Type B pancreatic cell (in vitro differentiated cells): ENCODE data around the gene PSG7. TPM values are rescaled to one million over a fixed set of nuclear protein-coding genes. Genes with fewer than 3 reads are reported as not detected.
"Not testable (repeated sequence)": the region's sequence is repeated elsewhere in the genome, so short reads cannot be mapped to it uniquely, and the experiment has no call there.

Experiments used
- DNase-seq: peaks from one replicate; pipeline ENCODE4 v3.0.0; 2021; ENCODE audit warnings: mixed read lengths; ENCODE audit not compliant: unreplicated experiment; ENCODE audit errors: extremely low spot score
- H3K27ac Mint-ChIP-seq: 2 replicates; pipeline ENCODE4 v1.8.0; 2021; ENCODE audit warnings: mild to moderate bottlenecking, mixed read lengths
- H3K27me3 Mint-ChIP-seq: 2 replicates; pipeline ENCODE4 v1.8.0; 2021; ENCODE audit warnings: mixed read lengths
- H3K36me3 Mint-ChIP-seq: 2 replicates; pipeline ENCODE4 v1.8.0; 2021; ENCODE audit warnings: mixed read lengths
- H3K4me1 Mint-ChIP-seq: one replicate; pipeline ENCODE4 v1.8.0; 2021; ENCODE audit warnings: mixed read lengths; ENCODE audit not compliant: unreplicated experiment
- H3K4me3 Mint-ChIP-seq: 2 replicates; pipeline ENCODE4 v1.8.0; 2021; ENCODE audit warnings: mild to moderate bottlenecking, mixed read lengths
- H3K9me3 Mint-ChIP-seq: 2 replicates; pipeline ENCODE4 v1.8.0; 2021; ENCODE audit warnings: mixed read lengths
- CTCF ChIP-seq: fragments of 200-600 bp; sonication (generic); conservative IDR thresholded peaks from 2 replicates; pipeline ENCODE4 v1.5.0; 2021; ENCODE audit warnings: antibody characterized with exemption, mild to moderate bottlenecking
- total RNA-seq: library from RNA; stranded (reverse); gene quantifications from 2 replicates; pipeline ENCODE4 v1.2.1, GENCODE V29; 2021; ENCODE audit warnings: low replicate concordance

Gene PSG7
- total RNA-seq, 1 donor from 2014 or later, result not detected

DNA sequence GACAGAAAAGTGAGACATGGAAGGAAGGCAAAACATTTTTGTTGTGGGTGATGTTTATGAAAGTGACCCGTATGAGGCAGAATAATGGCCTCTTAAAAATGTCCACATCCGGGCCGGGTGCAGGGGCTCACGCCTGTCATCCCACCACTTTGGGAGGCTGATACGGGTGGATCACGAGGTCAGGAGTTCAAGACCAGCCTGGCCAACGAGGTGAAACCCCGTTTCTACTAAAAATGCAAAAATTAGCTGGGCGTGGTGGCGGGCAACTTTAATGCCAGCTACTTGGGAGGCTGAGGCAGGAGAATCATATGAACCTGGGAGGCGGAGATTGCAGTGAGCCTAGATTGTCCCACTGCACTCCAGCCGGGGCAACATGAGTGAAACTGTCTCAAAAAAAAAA is 37.3 kb downstream of the PSG7 start:
- not testable (repeated sequence) for H3K27ac Mint-ChIP-seq, H3K4me3 Mint-ChIP-seq, H3K27me3 Mint-ChIP-seq, H3K4me1 Mint-ChIP-seq, DNase-seq, H3K9me3 Mint-ChIP-seq, H3K36me3 Mint-ChIP-seq

GRCh38 chr19:42899110-42899509 is 37.9 kb downstream of the PSG7 start:
- H3K9me3 Mint-ChIP-seq, H3K36me3 Mint-ChIP-seq, H3K4me3 Mint-ChIP-seq, DNase-seq, H3K4me1 Mint-ChIP-seq, H3K27ac Mint-ChIP-seq, H3K27me3 Mint-ChIP-seq: not testable (repeated sequence)

DNA sequence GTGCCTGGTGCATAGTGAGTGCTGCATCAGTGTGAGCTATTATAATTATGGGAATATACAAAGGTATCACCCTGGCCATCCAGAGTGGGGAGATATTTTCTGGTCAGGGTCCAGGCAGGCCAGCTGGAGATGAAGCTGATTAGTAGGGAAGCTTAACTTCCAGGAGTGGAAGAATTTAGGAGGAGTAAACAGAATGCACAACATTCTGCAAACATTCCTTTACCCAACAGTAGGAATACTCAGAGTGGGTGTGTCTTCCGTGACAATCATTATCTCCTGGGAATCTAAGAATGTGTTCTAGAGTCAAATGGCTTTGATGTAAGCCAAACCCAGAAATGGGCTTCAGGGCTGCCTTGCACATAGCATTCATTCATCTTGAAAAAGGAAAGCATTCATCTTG is 38.4 kb downstream of the PSG7 start:
- not testable (repeated sequence) for H3K4me1 Mint-ChIP-seq, H3K9me3 Mint-ChIP-seq, H3K36me3 Mint-ChIP-seq, H3K4me3 Mint-ChIP-seq, DNase-seq, H3K27ac Mint-ChIP-seq, H3K27me3 Mint-ChIP-seq

- DNase-seq, H3K36me3 Mint-ChIP-seq, H3K27ac Mint-ChIP-seq, H3K4me3 Mint-ChIP-seq, H3K4me1 Mint-ChIP-seq, H3K9me3 Mint-ChIP-seq, H3K27me3 Mint-ChIP-seq: not testable (repeated sequence)
Measured at GRCh38 chr19:42897729-42898128, 39.3 kb downstream of the PSG7 start.

DNA sequence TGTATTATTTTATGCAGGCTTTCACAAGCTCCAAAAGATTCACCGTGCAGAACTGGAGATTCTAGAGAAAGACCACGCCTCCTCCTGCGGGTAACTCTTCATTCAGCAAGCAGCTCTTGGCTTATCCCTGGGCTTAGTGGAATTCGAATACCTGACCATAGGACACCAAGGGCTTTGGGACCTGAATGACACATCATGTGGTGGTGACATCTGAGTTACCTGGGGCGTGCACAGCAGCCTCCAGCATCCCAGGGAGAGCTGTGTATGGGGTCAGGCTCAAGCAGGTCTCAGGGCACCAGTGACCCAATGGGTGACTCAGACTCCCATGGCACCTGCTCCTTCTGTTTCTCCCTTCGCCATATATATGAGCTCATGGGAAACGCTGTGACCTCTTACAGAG is 46.6 kb downstream of the PSG7 start:
- H3K27ac Mint-ChIP-seq, DNase-seq: not testable (repeated sequence)

GRCh38 chr19:42887876-42888445 is 49.0 kb downstream of the PSG7 start:
- H3K4me3 Mint-ChIP-seq, H3K4me1 Mint-ChIP-seq, H3K27ac Mint-ChIP-seq, DNase-seq, H3K27me3 Mint-ChIP-seq, H3K36me3 Mint-ChIP-seq: not testable (repeated sequence)
- peaks cover 11% of the 10 kb centered on the region for H3K9me3 Mint-ChIP-seq

More for the DNA sequence above, 46.6 kb downstream of the PSG7 start:
- H3K36me3 Mint-ChIP-seq, H3K4me3 Mint-ChIP-seq, H3K4me1 Mint-ChIP-seq, H3K27me3 Mint-ChIP-seq, H3K9me3 Mint-ChIP-seq: not testable (repeated sequence)

GRCh38 chr19:42882730-42883129 is 54.3 kb downstream of the PSG7 start:
- not testable (repeated sequence) for H3K36me3 Mint-ChIP-seq, H3K9me3 Mint-ChIP-seq, H3K27me3 Mint-ChIP-seq, H3K27ac Mint-ChIP-seq, DNase-seq, H3K4me1 Mint-ChIP-seq, H3K4me3 Mint-ChIP-seq

DNA sequence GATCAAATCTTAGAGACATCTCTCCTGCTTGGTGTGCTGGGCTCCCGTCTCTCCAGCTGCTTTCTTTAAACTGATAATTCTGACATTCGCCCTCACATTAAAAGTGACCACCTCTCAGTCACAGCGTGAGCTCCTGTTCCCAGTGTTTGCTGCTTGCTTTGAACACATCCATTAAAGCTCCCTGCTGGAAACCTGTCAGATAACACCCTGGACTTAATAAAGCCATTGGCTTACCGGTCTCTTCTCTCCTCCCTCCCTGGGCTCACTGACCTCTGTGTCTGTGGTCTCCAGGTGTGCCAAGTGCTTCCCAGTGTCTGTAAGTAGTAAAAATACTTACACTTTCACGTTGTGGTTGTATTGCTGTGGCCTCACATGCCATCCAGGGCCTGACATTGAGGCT is 55.0 kb downstream of the PSG7 start:
- H3K9me3 Mint-ChIP-seq, result not testable (repeated sequence)

DNA sequence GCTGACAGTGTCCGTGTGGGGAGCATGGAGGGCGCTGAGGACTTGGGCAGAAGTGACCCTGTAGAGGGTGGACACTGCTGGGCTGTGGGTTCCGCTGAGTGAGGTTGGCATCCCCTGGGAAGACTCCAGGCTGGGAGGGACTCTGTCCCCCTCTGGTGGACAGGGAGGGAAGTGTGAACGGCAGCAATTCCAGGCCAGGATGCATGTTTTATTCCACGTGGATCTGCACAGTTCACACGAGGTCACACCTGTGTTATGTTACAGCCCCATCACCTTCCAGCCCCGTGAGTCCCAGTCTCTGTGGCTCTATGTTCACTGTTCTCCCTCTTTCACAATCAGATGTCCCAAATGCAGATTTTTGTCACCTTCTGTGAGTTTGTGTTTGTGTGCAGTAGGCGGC is 55.7 kb downstream of the PSG7 start:
- TF ChIP-seq CTCF, result peak; percentile 26
- not testable (repeated sequence) for H3K4me3 Mint-ChIP-seq, H3K9me3 Mint-ChIP-seq, H3K27me3 Mint-ChIP-seq, H3K4me1 Mint-ChIP-seq, DNase-seq, H3K36me3 Mint-ChIP-seq, H3K27ac Mint-ChIP-seq

More for the DNA sequence above, 55.0 kb downstream of the PSG7 start:
- H3K36me3 Mint-ChIP-seq, H3K27me3 Mint-ChIP-seq, DNase-seq, H3K27ac Mint-ChIP-seq, H3K4me1 Mint-ChIP-seq, H3K4me3 Mint-ChIP-seq: not testable (repeated sequence)

DNA sequence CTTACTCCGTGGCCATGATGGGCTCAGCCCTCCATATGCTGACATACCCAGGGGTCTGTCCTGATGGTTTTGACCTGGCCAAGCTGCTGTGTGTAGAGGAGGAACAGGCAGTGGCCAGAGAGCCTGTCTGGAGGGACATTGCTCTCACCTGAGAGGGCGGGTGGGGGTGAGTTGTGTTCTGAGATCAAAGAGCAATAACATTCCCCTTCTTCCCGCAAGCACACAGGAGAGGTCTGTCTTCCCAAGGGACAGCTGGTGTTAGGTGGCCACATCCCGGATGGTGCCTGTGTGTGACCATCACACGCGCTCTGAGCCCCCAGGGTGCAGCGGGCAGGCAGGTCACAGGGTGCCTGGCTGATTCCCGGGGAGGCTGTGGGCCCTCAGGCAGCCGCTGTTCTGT is 56.4 kb downstream of the PSG7 start:
- not testable (repeated sequence) for H3K9me3 Mint-ChIP-seq, H3K27me3 Mint-ChIP-seq, H3K4me3 Mint-ChIP-seq, H3K36me3 Mint-ChIP-seq, DNase-seq, H3K4me1 Mint-ChIP-seq, H3K27ac Mint-ChIP-seq
